NCI-H2107 treated with DMSO at 0.1 percent for 48 hours (cell line): ENCODE measurements around the gene LSM14A.
A peak's percentile ranks its signal among the peaks of the same experiment; 100 is the strongest.
"Not testable (repeated sequence)": the region's sequence is repeated elsewhere in the genome, so short reads cannot be mapped to it uniquely, and the experiment has no call there.

Experiments
- DNase-seq: peaks from one replicate; lab custom pipeline; 2025; ENCODE audit not compliant: unreplicated experiment; lab: John Stamatoyannopoulos, UW

Gene LSM14A

GRCh38 chr19:34158966-34159365, 13.3 kb upstream of the LSM14A start:
- DNase-seq = not testable (repeated sequence)

- not testable (repeated sequence) for DNase-seq
Measured at GRCh38 chr19:34159541-34159940, 12.8 kb upstream of the LSM14A start.

- DNase-seq = not testable (repeated sequence)
Measured at GRCh38 chr19:34161902-34162301, 10.4 kb upstream of the LSM14A start.

- no peak for DNase-seq
Measured at GRCh38 chr19:34165295-34165738, 7.0 kb upstream of the LSM14A start.

DNA sequence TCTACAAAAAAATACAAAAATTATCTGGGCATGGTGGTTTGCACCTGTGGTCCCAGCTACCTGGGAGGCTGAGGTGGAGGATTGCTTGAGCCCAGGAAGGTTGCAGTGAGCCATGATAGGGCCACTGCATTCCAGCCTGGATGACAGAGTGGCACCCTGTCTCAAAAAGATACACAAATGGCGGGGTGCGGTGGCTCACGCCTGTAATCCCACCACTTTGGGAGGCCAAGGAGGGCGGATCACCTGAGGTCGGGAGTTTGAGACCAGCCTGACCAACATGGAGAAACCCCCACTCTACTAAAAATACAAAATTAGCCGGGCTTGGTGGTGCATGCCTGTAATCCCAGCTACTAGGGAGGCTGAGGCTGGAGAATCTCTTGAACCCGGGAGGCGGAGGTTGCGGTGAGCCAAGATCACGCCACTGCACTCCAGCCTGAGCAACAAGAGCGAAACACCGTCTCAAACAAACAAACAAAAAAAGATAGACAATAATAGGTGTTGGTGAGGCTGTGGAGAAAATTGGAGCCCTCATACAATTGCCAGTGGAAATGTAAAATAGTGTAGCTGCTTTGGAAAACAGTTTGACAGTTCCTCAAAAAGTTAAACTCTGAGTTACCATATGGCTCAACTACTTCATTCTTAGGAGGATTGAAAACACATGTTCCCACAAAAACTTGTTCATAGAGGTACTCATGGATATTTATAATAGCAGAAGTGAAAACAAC, 2.7 kb upstream of the LSM14A start:
- not testable (repeated sequence) for DNase-seq

GRCh38 chr19:34171539-34171876, 796 bp upstream of the LSM14A start:
- peak; percentile 8 for DNase-seq

DNA sequence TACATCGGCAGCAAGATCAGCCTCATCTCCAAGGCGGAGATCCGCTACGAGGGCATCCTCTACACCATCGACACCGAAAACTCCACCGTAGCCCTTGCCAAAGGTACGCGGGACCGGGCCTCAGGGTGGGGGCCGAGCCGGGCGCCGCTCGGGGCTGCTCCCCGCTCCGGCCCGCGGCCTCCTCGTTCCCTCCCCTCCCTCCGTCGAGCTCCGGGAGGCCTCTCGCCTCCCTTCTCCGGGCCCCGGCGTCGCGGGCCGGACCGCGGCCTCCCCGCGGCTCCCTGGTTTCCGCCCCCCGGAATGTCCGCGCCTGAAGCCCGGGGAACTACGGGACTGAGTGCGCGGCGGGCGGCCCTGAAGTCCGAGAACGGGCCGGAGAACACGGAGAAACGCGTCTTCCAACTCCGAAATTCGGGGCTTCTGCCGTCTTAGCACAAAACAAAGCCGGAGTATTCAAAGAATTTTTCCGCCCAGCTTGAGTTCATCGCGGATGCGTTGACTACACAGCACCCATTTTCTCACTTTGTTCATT, 423 bp downstream of the LSM14A start:
- peak; percentile 54 for DNase-seq

GRCh38 chr19:34173193-34173956, 1.1 kb downstream of the LSM14A start:
- no peak for DNase-seq

DNA sequence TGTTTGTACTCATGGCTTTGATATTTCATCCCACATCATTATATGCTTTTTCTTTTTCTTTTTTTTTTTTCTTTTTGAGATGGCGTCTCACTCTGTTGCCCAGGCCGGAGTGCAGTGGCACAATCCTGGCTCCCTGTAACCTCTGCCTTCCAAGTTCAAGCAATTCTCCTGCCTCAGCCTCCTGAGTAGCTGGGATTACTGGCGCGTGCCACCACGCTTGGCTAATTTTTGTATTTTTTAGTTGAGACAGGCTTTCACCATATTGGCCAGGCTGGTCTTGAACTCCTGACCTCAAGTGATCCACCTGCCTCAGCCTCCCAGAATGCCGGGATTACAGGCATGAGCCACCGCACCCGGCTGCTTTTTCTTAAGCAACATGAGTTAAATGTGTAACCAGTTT, 2.9 kb downstream of the LSM14A start:
- not testable (repeated sequence) for DNase-seq

DNA sequence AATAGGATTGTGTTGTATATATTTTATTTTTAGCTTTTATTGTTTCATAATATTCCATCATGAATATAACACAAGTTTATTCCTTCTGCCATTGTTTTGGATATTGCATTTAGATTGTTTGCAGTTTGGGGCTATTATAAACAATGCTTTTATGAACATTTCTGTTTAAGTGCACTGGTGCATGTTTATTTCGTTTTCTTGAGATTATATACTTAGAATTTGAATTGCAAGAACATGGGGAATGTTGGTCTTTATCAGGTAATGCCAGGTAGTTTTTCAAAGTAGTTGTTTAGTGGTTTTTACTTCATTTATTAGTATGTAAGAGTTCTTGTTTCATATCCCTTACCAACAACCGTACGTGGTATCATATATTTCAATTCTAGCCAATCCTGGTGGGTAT, 4.3 kb downstream of the LSM14A start:
- no peak for DNase-seq

GRCh38 chr19:34178274-34178610, 5.9 kb downstream of the LSM14A start:
- DNase-seq = no peak

- DNase-seq = no peak
Measured at GRCh38 chr19:34179066-34179465, 6.8 kb downstream of the LSM14A start.

DNA sequence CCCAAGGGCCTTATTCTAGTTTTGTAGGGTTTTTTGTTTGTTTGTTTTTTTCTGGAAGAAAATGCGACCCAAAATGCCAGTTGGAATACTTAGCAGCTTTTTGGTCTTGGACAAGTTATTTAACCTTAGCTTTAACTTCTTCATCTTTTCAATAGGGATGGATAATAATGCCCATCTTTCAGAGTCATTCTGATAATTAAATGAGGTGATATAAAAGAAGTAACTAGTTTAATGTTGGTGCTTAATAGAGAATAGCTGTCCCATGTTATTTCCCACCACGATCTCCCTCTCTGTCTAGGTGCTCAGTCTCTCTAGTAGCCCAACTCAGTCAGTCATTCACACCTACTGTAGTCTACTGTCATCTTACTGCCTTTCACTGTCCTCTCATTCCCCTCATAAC, 8.0 kb downstream of the LSM14A start:
- DNase-seq = no peak

DNA sequence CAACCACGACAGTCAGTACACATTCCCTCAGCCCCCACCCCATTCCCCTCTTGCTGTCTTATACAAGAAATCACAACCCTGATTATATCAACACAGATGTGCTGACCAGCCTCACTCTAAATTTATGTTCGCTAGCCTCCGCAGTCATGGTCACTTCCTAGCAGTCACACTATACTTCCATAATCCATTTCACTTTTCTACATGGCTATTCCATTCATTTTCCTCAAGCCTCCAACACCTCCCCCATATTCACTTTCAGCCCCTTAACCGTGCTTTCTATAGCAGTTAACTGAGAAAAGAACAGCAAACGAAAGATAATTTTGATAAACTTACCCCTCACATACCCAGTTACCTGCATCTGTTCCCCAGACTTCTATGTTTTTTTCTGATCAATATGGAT, 8.4 kb downstream of the LSM14A start:
- DNase-seq = no peak

GRCh38 chr19:34181111-34181864, 9.0 kb downstream of the LSM14A start:
- no peak for DNase-seq

- DNase-seq = no peak
Measured at GRCh38 chr19:34182125-34182524, 9.8 kb downstream of the LSM14A start.

- no peak for DNase-seq
Measured at GRCh38 chr19:34184880-34185491, 12.7 kb downstream of the LSM14A start.

GRCh38 chr19:34186205-34186604, 13.9 kb downstream of the LSM14A start:
- DNase-seq = no peak

GRCh38 chr19:34187011-34187410, 14.7 kb downstream of the LSM14A start:
- no peak for DNase-seq

GRCh38 chr19:34188408-34188807, 16.1 kb downstream of the LSM14A start:
- DNase-seq = no peak

GRCh38 chr19:34189199-34189916, 17.1 kb downstream of the LSM14A start:
- no peak for DNase-seq
